Measurements from ENCODE around the gene CHMP6.
A peak's percentile ranks its signal among the peaks of the same experiment; 100 is the strongest.

The CHMP6 gene

DNA sequence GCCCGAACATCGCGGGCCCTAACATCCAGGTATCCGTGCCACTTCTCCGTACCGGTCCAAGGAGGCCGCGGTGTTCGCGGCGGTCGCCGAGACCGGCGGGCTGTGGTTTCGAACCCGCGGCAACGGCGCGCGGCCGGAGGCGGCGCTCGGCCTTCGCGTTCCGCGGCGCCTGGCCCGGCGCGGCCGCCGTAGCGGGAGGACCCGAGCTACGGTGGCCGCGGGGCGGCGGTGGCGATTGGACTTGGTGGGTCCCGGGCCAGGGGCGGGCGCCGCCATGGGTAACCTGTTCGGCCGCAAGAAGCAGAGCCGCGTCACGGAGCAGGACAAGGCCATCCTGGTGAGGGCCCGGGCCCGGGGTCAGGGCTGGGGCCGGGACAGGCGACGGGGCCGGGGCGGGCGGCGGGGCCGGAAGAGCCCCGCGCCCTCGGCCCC is at the start of gene CHMP6:
TSS of gene CHMP6 (plus strand) at position 197 of the 432 bp plus-strand sequence. CDS start at position 275, 78 bp downstream.
- DNase-seq: peak; percentile 8

DNA sequence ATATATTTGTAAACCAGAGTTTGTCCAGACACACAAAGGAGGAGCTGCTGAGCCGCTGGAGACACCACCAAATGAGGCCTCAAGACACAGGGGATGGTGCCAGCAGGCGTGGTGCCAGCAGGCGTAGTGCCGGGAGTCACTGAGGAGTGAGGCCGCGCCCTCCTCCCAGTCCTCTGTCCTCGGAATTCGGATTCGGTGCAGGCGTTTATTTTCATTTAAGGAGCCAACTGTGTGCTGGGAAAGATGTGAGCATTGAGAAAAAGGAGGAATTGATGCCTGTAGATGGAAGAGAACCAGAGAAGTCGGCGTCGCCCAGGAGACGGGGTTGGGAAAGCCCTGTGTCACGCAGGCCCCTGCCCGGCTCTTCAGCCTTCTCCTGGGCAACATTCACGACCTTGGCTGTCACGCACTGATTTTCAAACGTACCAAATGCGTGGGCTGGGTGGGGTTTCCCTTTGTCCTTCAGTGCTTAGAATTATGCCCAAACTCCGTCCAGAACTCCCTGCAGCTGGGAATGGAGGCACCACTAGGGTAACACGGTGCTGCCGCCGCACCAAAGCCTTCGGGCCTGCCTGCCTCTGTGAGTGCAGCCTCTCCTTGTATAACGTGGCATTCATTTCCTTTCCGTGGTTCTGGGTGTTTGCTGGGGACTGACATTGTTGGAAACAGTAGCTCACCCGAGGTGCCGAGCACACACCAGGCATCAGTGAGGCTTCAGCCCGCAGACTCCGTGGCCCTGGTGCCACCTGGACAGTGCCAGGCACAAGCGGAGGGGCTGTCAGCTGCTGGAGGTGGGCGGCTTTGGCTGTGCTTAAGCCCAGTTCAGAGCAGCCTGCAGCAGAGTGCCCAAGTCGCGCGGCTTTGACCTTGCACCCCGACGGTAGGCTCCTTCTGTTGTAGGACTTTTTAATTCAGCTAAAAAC is 49.0 kb upstream of the CHMP6 start:
- peak; percentile 59 for DNase-seq

DNA sequence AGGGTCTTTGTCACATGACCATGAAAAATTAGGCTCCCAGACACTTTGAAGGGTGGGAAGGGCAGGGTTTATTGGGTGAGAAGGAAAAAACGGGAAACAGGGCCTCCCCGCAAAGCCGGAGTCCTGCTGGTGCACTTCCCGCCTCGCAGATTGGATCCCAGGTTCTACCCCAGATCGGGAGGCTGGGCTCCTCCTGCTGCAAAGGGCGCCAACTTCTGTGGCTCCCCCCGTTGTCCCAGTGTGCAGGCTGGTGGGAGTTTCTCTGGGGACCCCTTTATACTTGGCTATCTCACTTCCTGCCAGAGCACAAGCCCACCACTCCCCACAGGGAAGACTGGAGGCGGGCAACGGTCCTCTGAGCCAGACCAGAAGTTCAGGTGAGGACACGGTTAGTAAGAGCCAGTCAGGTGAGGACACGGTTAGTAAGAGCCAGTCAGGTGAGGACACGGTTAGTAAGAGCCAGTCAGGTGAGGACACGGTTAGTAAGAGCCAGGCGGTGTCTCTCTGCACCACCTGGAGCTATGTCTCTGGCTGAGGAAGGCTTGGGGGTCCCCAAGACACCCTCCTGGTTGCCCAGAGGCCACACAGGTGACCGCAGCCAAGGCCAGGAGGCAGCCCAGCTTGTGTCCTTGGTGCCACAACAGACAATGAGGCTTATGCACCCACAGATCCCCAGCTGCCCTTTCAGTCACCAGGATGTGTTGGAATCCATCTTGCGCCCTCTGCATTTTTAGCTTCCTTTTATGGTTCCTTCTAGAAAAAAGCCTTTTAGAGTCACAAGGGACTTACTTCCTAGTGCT is 48.1 kb upstream of the CHMP6 start:
- no peak for DNase-seq

DNA sequence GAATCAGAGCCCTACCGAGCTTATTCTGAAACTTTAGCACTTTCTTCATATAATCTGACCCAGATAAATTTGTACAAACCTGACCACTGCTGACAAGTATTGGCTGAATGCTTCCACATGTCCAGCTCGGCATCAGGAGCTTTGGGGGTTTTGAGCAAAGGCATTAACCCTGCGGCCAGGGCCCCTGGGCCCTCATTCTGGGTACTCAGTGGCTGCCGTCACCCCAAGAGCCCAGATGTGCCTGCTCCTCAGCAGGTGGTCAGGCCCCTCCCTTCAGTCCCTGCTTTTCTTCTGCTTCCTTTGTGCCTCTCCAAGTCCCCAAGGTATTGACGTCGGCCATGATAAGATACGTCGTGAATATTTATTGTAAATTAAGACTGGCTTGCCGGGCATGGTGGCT is 47.3 kb upstream of the CHMP6 start:
- no peak for DNase-seq

DNA sequence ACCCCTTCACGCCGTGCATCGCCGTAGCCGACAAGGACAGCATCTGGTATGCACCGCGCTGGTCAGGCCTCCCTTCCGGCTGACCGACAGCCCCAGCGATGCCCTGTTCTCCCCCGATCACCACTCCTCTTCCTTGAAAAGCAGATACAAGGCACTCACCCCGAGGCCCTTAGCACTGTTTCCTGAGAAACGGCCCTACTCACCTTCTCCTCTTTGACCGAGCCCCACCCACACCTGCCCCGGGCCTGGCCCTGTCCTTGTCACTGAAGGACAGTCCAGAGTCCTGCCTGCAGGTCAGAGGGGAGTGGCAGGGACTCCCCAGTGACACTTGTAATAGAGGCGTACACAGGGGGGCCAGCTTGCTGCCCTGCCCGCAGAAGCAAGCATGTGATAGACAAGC is 45.9 kb upstream of the CHMP6 start:
- DNase-seq: no peak

DNA sequence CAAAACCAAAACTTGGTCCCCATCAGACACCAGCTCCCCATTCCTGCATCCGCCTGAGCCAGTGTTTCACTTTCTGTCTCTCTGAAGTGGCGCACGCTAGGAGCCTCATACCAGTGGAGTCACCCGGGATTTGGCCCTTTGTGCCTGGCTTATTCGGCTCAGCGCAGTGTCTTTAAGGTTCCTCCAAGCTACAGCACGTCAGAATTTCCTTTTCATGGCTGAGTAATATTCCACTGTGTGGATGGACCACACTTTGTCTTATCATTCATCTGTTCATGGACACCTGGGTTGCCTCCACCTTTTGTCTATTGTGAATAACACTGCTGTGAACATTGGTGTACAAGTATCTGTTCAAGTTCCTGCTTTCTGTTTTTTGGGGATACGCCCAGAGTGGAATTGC is 45.2 kb upstream of the CHMP6 start:
- DNase-seq: no peak

DNA sequence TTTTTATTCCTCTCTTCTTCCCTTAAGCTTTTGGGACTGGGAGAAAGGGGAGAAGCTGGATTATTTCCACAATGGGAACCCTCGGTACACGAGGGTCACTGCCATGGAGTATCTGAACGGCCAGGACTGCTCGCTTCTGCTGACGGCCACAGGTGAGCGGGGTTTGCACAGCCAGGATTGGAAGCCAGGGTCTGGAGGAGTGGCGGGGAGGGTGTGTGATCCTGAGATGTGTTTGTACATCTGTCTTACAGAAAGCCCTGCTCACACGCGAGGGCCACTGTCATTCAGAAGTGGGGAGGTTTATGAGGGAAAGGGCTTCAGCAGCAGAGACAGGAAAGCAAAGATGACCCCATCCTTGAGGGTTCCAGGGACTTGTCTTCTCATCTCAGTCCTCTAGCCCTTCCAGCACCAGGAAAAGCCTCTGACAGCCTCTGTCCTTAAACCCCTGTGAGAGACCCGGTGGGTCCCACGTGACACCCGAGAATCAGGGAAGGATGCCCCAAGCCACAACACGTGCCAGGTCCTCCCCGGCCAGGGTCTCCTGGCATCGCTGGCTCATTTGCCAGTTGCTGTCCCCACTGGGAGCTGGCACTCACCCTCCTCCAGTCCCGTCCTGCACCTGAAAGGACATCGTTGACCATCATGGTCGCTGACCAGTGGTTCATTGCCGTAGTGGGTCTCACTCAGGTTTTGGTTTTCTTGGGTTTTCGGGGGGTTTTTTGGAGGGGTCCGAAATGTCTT is 44.3 kb upstream of the CHMP6 start:
- no peak for DNase-seq

DNA sequence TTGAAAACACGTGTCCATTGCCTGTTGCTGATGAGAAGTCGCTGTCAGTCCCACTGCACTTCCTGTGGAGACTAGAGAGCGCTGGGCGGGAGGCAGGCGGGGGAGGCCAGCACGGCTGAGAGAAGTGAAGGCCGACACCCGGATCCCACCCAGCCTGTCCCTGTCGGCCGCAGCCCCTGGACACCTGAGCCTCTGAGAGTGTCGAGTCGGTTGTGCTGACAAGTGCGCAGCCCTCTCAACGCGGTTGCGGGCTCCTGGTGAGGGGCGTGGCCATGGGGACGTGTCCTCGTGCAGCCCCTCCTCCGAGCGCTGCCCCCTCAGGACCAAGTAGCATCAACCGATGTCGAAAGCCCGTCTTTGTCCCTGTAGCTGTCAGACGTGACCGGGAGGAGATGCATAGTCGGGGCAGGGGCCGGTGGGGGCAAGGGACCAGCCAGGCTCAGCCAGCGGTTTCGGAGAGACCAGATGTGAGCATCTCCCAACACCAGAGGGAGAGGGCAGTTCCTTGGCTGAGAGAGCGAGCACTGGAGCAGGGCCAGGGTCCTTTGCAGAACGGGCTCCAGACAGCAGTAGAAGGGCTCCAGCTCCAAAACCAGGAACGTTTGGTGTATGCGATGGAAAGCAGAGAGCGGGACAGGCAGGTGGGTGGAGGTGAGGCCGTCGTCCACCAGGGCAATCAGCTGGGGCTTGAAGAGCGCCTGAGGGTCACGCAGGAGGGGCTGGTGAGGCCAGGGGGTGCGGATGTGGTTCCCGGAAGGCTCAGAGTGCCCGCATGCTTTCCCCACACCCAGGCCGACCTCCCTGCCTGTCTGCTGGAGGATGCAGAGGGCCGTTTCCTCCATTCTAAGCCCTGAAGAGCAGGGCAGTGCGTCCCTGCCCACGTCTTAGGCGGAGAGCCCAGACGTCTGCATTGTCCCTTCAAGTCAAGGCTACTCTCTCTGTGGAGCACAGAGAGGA is 43.3 kb upstream of the CHMP6 start:
- no peak for DNase-seq

DNA sequence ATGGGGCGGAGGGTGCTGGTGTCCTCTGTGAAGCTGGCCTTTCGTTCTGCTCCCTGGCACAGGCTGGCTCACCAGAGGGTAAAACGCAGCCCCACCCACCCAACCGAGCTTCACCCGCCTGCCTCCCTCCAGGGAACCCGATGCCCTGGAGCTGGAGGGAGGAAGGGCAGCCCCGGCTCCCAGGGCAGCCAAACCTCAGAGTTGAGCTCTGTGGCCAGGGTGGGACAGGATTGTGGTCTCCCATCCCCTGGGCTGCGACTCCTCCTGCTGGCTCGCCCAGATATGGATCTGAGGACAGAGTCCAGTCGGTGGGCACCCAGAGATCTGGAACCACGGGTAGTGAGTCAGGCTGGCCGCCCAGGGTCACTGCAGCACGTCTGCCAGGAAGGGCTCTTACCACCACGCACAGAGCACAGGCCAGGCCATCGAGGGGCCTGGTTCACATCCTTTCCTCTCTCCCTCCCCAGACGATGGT is 42.6 kb upstream of the CHMP6 start:
- DNase-seq: no peak

DNA sequence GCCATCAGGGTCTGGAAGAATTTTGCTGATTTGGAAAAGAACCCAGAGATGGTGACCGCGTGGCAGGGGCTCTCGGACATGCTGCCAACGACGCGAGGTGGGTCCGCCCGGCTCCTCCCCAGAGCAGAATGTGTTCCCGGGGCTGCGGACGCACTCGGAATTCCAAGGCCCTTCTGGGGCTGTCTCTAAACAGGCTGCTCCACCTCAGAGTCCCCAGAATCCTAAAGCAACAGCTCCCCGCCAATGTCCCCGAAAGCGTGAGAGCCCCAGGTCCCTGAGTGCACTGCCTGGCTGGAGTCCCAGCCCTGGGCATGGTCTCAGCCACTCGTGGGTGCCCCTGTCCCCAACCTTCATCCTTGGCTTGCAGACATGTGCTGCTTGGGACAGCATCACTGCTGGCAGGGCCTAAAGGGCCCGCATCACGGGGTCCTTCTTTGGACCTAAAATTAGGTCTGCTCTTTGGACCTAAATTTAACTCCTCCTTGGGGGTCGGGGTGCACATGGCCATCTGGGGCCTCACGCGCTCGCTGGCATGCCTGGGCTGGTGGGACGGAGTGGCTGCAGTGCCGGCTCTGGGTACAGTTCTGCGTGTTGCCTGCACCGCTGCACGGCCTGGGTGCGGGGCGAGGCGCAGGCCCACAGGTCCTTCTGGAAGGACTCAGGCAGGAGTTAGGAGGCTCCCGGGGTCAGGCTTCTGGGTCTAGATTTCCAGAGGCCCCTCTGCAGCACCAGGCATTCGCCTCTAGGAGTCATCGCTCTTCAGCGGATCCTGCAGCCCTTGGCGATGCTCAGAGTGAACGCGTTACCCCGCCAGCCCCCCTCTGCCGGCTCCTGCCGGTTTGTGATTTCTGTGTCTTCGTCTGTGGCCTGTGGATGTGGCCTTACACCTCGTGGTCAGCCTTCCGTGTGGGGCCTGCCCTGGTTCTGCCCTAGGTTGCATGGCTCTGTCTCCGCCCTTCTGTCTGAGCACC is 41.9 kb upstream of the CHMP6 start:
- DNase-seq: no peak

DNA sequence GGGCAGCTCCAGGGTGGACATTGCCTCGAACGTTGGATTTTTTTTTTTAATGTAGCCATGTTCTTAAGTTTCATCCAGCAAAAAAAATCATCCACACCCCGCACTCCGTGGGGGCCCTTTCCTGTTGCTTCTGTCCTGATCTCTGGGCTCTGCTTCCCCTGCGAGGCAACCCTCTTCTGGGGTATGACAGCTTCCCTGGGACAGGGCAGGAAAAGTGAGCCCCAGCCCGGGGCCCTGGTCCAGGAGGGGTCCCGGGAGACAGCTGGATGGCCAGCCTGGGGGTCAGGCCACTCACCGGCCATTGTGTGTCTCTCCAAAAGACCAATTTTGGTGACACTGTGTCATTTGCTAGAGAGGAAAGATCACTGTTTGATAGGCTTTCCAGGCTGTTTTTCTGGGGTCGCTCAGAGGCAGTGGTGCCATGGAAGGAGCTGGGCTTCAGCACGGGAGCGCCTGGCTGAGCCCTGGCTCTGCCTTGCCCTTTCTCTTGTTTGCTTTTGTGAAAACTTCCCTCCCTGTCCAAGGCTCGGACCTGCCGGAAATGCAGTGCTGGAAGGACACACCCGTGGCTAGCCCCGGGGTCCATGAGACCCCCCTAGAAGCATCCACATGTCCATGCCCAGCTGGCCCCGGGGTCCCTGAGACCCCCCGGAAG is 41.0 kb upstream of the CHMP6 start:
- no peak for DNase-seq

DNA sequence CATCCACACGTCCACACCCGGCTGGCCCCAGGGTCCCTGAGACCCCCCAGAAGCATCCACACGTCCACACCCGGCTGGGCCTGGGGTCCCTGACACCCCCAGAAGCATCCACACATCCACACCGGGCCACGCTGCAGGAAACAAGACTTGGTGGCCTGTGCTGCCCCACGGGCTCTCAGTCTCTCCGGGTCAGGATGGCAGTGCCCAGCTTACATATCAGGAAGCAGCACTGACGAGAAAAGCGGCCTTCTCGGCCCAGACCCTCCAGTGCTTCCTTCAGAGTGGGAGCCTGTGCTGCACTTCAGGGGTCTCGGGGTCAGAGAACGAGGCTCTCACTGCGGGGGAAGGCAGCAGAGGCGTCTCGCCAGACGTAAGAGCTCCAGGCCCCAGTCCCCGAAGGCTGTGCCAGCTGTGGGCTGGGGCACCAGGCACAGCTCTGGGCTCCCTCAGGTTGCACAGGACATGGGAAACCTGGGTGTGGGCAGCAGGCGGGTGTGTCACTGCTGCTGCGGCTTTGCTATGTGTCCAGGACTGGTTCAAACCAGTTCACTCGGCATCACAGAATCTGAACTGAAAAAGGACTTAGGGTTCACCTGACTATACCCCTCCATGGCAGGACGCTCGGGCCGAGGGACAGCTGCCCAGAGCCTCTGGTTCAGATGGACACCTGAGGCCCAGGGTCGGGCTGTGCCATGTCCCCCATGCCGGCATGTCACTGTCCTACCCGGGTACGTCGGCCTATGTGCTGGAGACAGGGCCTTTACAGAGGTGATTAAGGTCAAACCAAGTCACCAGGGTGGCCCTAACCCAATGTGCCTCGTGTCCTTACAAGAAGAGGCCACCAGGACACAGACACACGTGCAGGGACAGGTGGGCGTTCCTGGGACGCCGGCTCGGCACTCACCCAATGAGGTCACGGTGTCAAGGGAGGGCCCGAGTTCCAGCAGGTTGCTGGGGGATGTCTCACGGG is 40.2 kb upstream of the CHMP6 start:
- DNase-seq: no peak

DNA sequence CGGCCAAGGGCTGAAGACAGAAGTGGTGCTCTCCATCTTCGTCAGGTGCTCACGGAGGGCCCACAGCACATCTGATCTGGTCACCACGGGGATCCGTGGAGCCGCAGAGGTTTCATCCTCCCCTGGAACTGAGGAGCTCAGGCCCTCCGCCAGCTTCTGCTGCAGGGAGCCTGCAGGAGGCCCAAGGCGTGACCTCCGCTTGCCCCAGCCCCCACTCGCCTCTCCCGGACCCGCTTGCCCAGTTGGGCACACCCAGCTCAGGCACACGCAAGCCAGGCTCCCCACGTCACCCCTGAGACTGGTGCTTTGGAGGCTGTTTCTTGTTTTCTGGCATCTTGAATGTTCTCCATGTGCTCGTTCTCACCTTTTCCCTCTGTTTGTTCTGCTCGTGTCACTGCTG is 39.4 kb upstream of the CHMP6 start:
- DNase-seq: no peak

DNA sequence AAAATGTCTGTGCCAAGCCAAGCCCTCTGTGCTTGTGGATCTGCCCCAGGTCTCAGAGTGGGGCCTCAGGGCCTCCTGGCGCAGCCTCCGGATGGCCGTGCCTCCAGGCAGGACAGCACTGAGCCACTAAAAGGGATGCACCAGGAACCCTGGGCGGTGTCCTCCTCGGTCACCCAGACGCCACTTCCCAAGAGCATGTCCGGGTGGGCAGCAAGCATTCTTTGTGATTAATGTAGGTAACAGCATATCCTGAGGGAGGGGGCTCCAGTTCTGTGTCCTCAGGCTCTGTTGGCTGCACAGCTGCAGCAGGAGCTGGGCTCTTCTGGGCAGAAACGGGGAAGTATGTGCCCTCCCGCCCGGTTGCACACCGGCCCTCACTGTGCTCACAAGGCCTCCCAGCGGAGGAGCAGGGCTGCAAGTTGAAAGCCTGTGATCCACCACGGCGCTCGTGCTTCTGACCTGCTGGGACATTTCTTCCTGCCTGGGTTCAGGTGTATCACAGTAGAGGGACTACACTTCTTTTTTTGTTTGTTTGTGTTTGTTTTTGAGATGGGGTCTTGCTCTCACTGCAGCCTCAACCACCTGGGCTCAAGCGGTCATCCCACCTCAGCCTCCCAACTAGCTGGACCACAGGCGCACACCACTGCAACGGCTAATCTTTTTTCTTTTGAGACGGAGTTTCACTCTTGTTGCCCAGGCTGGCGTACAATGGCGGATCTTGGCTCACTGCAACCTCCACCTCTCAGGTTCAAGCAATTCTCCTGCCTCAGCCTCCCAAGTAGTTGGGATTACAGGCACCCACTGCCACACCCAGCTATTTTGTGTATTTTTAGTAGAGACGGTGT is 37.9 kb upstream of the CHMP6 start:
- DNase-seq: no peak

DNA sequence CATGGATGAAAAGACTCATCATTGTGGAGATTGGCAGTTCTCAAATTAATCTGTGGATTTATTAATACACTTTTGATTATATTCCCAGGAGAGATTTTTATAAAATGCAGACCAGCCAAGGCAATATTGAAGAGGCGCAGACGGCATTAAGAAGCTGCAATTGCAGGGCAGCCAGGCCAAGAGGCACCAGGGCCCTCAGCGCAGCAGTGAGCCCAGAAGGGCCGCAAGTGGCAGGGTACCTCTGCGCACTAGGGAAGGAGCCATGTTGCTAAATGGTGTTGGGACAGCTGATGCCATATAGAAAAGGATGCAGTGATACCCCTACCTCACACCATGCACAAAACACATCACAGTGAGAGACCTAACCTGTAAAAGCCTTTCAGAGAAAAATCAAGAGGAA is 36.6 kb upstream of the CHMP6 start:
- DNase-seq: no peak

DNA sequence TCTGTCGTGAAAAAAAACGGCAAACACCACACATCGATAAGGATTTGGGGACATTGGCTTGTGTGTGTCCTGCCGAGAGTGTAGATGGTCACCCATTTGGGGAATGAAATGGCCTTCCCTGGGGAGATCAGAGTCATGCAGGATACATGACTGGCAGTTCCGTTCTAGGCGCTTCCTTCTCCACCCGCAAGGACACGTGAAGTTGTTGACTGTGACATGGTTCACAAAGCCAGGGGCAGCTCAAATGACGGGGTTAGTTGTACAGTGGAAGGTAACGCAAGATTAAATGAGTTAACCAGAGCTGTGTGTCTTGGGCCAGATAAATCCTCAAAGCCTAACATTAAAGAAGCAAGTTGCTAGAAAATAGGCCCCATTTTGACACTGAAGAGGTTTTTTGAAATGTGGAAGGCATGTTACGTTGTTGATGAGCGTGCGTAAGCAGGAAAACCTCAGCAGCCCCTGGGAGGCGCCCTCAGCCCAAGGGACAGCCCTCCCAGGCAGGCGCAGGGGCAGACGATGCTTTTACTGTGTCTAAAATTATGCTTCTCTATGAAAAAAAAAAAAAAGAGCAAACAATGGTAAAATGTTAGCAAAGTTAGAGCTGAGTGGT is 35.9 kb upstream of the CHMP6 start:
- no peak for DNase-seq

Data from DMS79 treated with DMSO at 0.1 percent for 48 hours (cell line).